Measurements from ENCODE around the gene MAGIX. TPM values are rescaled to one million over a fixed set of nuclear protein-coding genes. Genes with fewer than 3 reads are reported as not detected.

Gene MAGIX
- total and polyA plus RNA-seq, 2 of the 4 experiments (the other 2 are of a cell fraction) = 0.72 to 1.1 TPM

DNA sequence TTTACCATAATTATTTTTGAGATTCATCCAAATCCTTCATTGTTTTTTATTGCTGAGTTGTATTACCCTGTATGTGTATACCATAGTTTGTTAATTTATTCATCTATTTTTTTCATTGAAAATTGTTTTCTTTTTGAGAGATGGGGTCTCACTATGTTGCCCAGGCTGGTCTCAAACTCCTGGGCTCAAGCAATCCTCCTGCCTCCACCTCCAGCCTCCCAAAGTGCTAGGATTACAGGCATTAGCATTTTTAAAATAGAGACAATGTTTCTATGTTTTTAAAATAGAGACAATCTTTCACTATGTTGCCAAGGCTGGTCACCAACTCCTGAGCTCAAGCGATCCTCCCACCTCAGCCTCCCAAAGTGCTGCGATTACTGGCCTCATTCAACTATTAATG, 1.6 kb upstream of the MAGIX start:
- no peak for ATAC-seq (ENCODE audit: low read depth)
- CTCF ChIA-PET = no interaction called here
- intact Hi-C loops (cut with micrococcal nuclease) = loop anchor here (10.0 kb wide), 1 partner anchor 86 kb away; the partner anchor contains the start of genes PRAF2 and WDR45

More for the DNA sequence above, 1.6 kb upstream of the MAGIX start:
- Histone ChIP-seq H4K91ac (ENCODE audit: insufficient read depth, low read depth, low read length) (no peak overlapping the region), H4K8ac (ENCODE audit: low read depth in 2 of 2, low read length in 2 of 2) (no peak overlapping the region), H2AK5ac (ENCODE audit: low read depth, low read length) (no peak overlapping the region), H3K9me1 (ENCODE audit: insufficient read depth, low read length) (no peaks in the 10 kb centered on the region), H4K5ac (ENCODE audit: low read depth, low read length) (no peak overlapping the region), H3K4me2 (ENCODE audit: low read depth, low read length) (no peak overlapping the region), H3K9ac (ENCODE audit: low read depth, low read length) (no peak overlapping the region), H3K4ac (ENCODE audit: low read depth, low read length) (no peak overlapping the region), H2AFZ (replicated peaks; ENCODE audit: low read length, poor library complexity) (no peak overlapping the region), H4K20me1 (ENCODE audit: insufficient read depth, low read length) (no peaks in the 10 kb centered on the region), H3K36me3 (ENCODE audit: control insufficient read depth, insufficient read depth, low read length) (no peaks in the 10 kb centered on the region), H3K9me3 (ENCODE audit: control insufficient read depth, insufficient read depth, low read length) (no peaks in the 10 kb centered on the region), H3K4me3 (ENCODE audit: insufficient read depth, low read depth, low read length) (no peak overlapping the region), H2BK20ac (ENCODE audit: low read depth, low read length) (no peak overlapping the region), H2AK9ac (replicated peaks; ENCODE audit: low read depth, low read length, poor library complexity) (no peak overlapping the region), H3K14ac (replicated peaks; ENCODE audit: low read depth, low read length) (no peak overlapping the region), H2BK5ac (ENCODE audit: low read depth, low read length, poor library complexity, severe bottlenecking) (no peak overlapping the region), H3K23ac (ENCODE audit: low read depth, low read length) (no peak overlapping the region), H3K27me3 (ENCODE audit: control insufficient read depth, insufficient read depth, low read length) (no peaks in the 10 kb centered on the region; the same call in 1 of the 2 replicates), H3K27ac (ENCODE audit: insufficient read depth, low read length) (no peak overlapping the region), H3K79me1 (ENCODE audit: low read depth in 1 of 2, low read length in 2 of 2) (no peaks in the 10 kb centered on the region), H3K4me1 (ENCODE audit: control insufficient read depth, insufficient read depth, low read length) (peaks cover 5% of the 10 kb centered on the region), H3K18ac (ENCODE audit: low read depth, low read length) (no peak overlapping the region), H3K56ac (ENCODE audit: extremely low read depth, insufficient read depth, low read length) (no peak overlapping the region), H2BK120ac (ENCODE audit: low read depth, low read length) (no peak overlapping the region), H2BK15ac (ENCODE audit: low read depth, low read length) (no peak overlapping the region)
- dilution Hi-C loops (cut with HindIII; ENCODE audit: low sequenced_read_pairs, unreplicated experiment) = no loop called here
- TF ChIP-seq MAFK (IDR thresholded peaks at IDR 0.05; ENCODE audit: low read depth, low read length) (no peak), POLR2A (IDR thresholded peaks at IDR 0.05; ENCODE audit: low read depth, low read length) (no peak), BHLHE40 (IDR thresholded peaks at IDR 0.05; ENCODE audit: low read depth, low read length) (no peak), MAZ (IDR thresholded peaks at IDR 0.05; ENCODE audit: borderline replicate concordance, low read depth, low read length) (no peak)
- in situ Hi-C loops (cut with MboI; ENCODE audit: low sequenced_read_pairs) = no loop called here
- POLR2A ChIA-PET (ENCODE audit: unreplicated experiment) = no interaction called here
- WGBS, 2 experiments (ENCODE audit: extremely low coverage in 2 of 2, insufficient read length in 1 of 2) = no CpG with 5 or more reads among the region's 2 CpGs
- DNase-seq = no peak
- BruUV-seq (replicated peaks) = no TSS peak
